Measurements from ENCODE around the gene GPAT3. TPM values are rescaled to one million over a fixed set of nuclear protein-coding genes. Genes with fewer than 3 reads are reported as not detected.
"Not testable (repeated sequence)": the region's sequence is repeated elsewhere in the genome, so short reads cannot be mapped to it uniquely, and the experiment has no call there.

Gene GPAT3
- total and polyA plus RNA-seq, 5 donors from 2014 or later, result 2.4 to 6.7 (median 2.7) TPM

GRCh38 chr4:83617371-83618035 lies 81.6 kb downstream of the GPAT3 start:
- no peak overlapping the region for H3K27ac Mint-ChIP-seq
- no peaks in the 10 kb centered on the region for H3K36me3 ChIP-seq (ENCODE audit: control insufficient read depth, insufficient read depth, low read length)
- H3K9me3 ChIP-seq (ENCODE audit: control insufficient read depth in 2 of 2, low read length in 2 of 2), result peaks cover 17 to 30% of the 10 kb centered on the region in 2 experiments
- DNase-seq (no peak), ATAC-seq (ENCODE audit: low read depth in 2 of 2) (no peak)
- H3K36me3 Mint-ChIP-seq, result no peaks in the 10 kb centered on the region
- no peak overlapping the region for H3K27ac ChIP-seq (ENCODE audit: insufficient read depth, low read length, poor library complexity, severe bottlenecking)
- H3K9me3 Mint-ChIP-seq, result peaks cover 0 to 41% (median 9%) of the 10 kb centered on the region in 7 donors
- no peak overlapping the region for H3K4me3 ChIP-seq (ENCODE audit: low read depth, low read length)
- H3K4me3 Mint-ChIP-seq, result no peak overlapping the region
- H3K27me3 Mint-ChIP-seq, result peaks cover 17% of the 10 kb centered on the region
- H3K27me3 ChIP-seq (ENCODE audit: control insufficient read depth, insufficient read depth, low read length), result peaks cover 7% of the 10 kb centered on the region
- H3K4me1 Mint-ChIP-seq, result no peaks in the 10 kb centered on the region
- H3K4me1 ChIP-seq (ENCODE audit: control insufficient read depth, insufficient read depth, low read length, poor library complexity, severe bottlenecking), result no peaks in the 10 kb centered on the region

GRCh38 chr4:83618431-83618830 lies 82.5 kb downstream of the GPAT3 start:
- Mint-ChIP-seq H3K27me3 (peaks cover 17% of the 10 kb centered on the region), H3K9me3 (peaks cover 0 to 36% (median 9%) of the 10 kb centered on the region in 7 donors), H3K27ac (no peak overlapping the region), H3K4me3 (no peak overlapping the region), H3K36me3 (no peaks in the 10 kb centered on the region), H3K4me1 (no peaks in the 10 kb centered on the region)
- DNase-seq (no peak), ATAC-seq (ENCODE audit: low read depth in 2 of 2) (no peak)
- Histone ChIP-seq H3K4me1 (ENCODE audit: control insufficient read depth, insufficient read depth, low read length, poor library complexity, severe bottlenecking) (no peaks in the 10 kb centered on the region), H3K4me3 (ENCODE audit: low read depth, low read length) (no peak overlapping the region), H3K27me3 (ENCODE audit: control insufficient read depth, insufficient read depth, low read length) (peaks cover 7% of the 10 kb centered on the region), H3K27ac (ENCODE audit: insufficient read depth, low read length, poor library complexity, severe bottlenecking) (no peak overlapping the region), H3K9me3 (ENCODE audit: control insufficient read depth in 2 of 2, low read length in 2 of 2) (peaks cover 12 to 30% of the 10 kb centered on the region in 2 experiments), H3K36me3 (ENCODE audit: control insufficient read depth, insufficient read depth, low read length) (no peaks in the 10 kb centered on the region)

GRCh38 chr4:83618991-83619645 lies 83.2 kb downstream of the GPAT3 start:
- Mint-ChIP-seq H3K9me3 (peaks cover 0 to 30% (median 9%) of the 10 kb centered on the region in 7 donors), H3K4me3 (no peak overlapping the region)

GRCh38 chr4:83622127-83622526 lies 86.2 kb downstream of the GPAT3 start:
- not testable (repeated sequence) for H3K4me3 ChIP-seq (ENCODE audit: low read depth, low read length); H3K4me1 Mint-ChIP-seq; H3K27ac ChIP-seq (ENCODE audit: insufficient read depth, low read length, poor library complexity, severe bottlenecking); H3K4me1 ChIP-seq (ENCODE audit: control insufficient read depth, insufficient read depth, low read length, poor library complexity, severe bottlenecking); H3K36me3 ChIP-seq (ENCODE audit: control insufficient read depth, insufficient read depth, low read length); DNase-seq; ATAC-seq (ENCODE audit: low read depth in 2 of 2); H3K4me3 Mint-ChIP-seq; H3K27ac Mint-ChIP-seq; H3K36me3 Mint-ChIP-seq; H3K27me3 ChIP-seq (ENCODE audit: control insufficient read depth, insufficient read depth, low read length)
- H3K9me3 ChIP-seq (ENCODE audit: control insufficient read depth in 2 of 2, low read length in 2 of 2), result peaks cover 6 to 16% of the 10 kb centered on the region in 2 experiments
- H3K27me3 Mint-ChIP-seq, result peaks cover 34% of the 10 kb centered on the region
- peaks cover 0 to 23% (median 8%) of the 10 kb centered on the region in 7 donors for H3K9me3 Mint-ChIP-seq

More at GRCh38 chr4:83618991-83619645, 83.2 kb downstream of the GPAT3 start:
- Mint-ChIP-seq H3K4me1 (no peaks in the 10 kb centered on the region), H3K36me3 (no peaks in the 10 kb centered on the region), H3K27ac (no peak overlapping the region), H3K27me3 (peaks cover 17% of the 10 kb centered on the region)
- Histone ChIP-seq H3K27me3 (ENCODE audit: control insufficient read depth, insufficient read depth, low read length) (peaks cover 7% of the 10 kb centered on the region), H3K36me3 (ENCODE audit: control insufficient read depth, insufficient read depth, low read length) (no peaks in the 10 kb centered on the region), H3K4me3 (ENCODE audit: low read depth, low read length) (no peak overlapping the region), H3K9me3 (ENCODE audit: control insufficient read depth in 2 of 2, low read length in 2 of 2) (peaks cover 11 to 24% of the 10 kb centered on the region in 2 experiments), H3K27ac (ENCODE audit: insufficient read depth, low read length, poor library complexity, severe bottlenecking) (no peak overlapping the region), H3K4me1 (ENCODE audit: control insufficient read depth, insufficient read depth, low read length, poor library complexity, severe bottlenecking) (no peaks in the 10 kb centered on the region)
- ATAC-seq (ENCODE audit: low read depth in 2 of 2) (no peak), DNase-seq (no peak)

GRCh38 chr4:83625821-83626220 lies 89.9 kb downstream of the GPAT3 start:
- no peak for DNase-seq
- Histone ChIP-seq H3K27me3 (ENCODE audit: control insufficient read depth, insufficient read depth, low read length) (peaks cover 7% of the 10 kb centered on the region), H3K36me3 (ENCODE audit: control insufficient read depth, insufficient read depth, low read length) (no peaks in the 10 kb centered on the region), H3K4me1 (ENCODE audit: control insufficient read depth, insufficient read depth, low read length, poor library complexity, severe bottlenecking) (no peaks in the 10 kb centered on the region), H3K9me3 (ENCODE audit: control insufficient read depth in 2 of 2, low read length in 2 of 2) (peaks cover 6 to 16% of the 10 kb centered on the region in 2 experiments), H3K4me3 (ENCODE audit: low read depth, low read length) (no peak overlapping the region), H3K27ac (ENCODE audit: insufficient read depth, low read length, poor library complexity, severe bottlenecking) (no peak overlapping the region)
- peaks cover 3% of the 10 kb centered on the region for H3K36me3 Mint-ChIP-seq
- peaks cover 0 to 21% (median 3%) of the 10 kb centered on the region in 7 donors for H3K9me3 Mint-ChIP-seq
- ATAC-seq (ENCODE audit: low read depth in 2 of 2), result no peak
- no peaks in the 10 kb centered on the region for H3K4me1 Mint-ChIP-seq
- no peak overlapping the region for H3K4me3 Mint-ChIP-seq
- no peak overlapping the region for H3K27ac Mint-ChIP-seq
- H3K27me3 Mint-ChIP-seq, result peaks cover 19% of the 10 kb centered on the region

- Mint-ChIP-seq H3K27ac (no peak overlapping the region), H3K4me3 (no peak overlapping the region), H3K9me3 (peaks cover 0 to 18% (median 3%) of the 10 kb centered on the region in 7 donors), H3K36me3 (peaks cover 3% of the 10 kb centered on the region), H3K4me1 (no peaks in the 10 kb centered on the region), H3K27me3 (peaks cover 19% of the 10 kb centered on the region)
- no peaks in the 10 kb centered on the region for H3K4me1 ChIP-seq (ENCODE audit: control insufficient read depth, insufficient read depth, low read length, poor library complexity, severe bottlenecking)
- peaks cover 7% of the 10 kb centered on the region for H3K27me3 ChIP-seq (ENCODE audit: control insufficient read depth, insufficient read depth, low read length)
- no peak overlapping the region for H3K4me3 ChIP-seq (ENCODE audit: low read depth, low read length)
- no peak overlapping the region for H3K27ac ChIP-seq (ENCODE audit: insufficient read depth, low read length, poor library complexity, severe bottlenecking)
- H3K36me3 ChIP-seq (ENCODE audit: control insufficient read depth, insufficient read depth, low read length), result no peaks in the 10 kb centered on the region
- peaks cover 6 to 16% of the 10 kb centered on the region in 2 experiments for H3K9me3 ChIP-seq (ENCODE audit: control insufficient read depth in 2 of 2, low read length in 2 of 2)
- ATAC-seq (ENCODE audit: low read depth in 2 of 2) (no peak), DNase-seq (no peak)
These were observed 90.4 kb downstream of the GPAT3 start for GRCh38 chr4:83626245-83626836.

- H3K4me3 ChIP-seq (ENCODE audit: low read depth, low read length), result no peak overlapping the region
- DNase-seq (no peak), ATAC-seq (ENCODE audit: low read depth in 2 of 2) (no peak)
- peaks cover 10% of the 10 kb centered on the region for H3K27me3 ChIP-seq (ENCODE audit: control insufficient read depth, insufficient read depth, low read length)
- no peak overlapping the region for H3K27ac ChIP-seq (ENCODE audit: insufficient read depth, low read length, poor library complexity, severe bottlenecking)
- no peaks in the 10 kb centered on the region for H3K9me3 Mint-ChIP-seq
- peaks cover 20% of the 10 kb centered on the region for H3K27me3 Mint-ChIP-seq
- H3K27ac Mint-ChIP-seq, result no peak overlapping the region
- no peaks in the 10 kb centered on the region for H3K4me1 Mint-ChIP-seq
- H3K4me3 Mint-ChIP-seq, result no peak overlapping the region
- no peaks in the 10 kb centered on the region for H3K36me3 Mint-ChIP-seq
- H3K36me3 ChIP-seq (ENCODE audit: control insufficient read depth, insufficient read depth, low read length), result no peaks in the 10 kb centered on the region
- no peaks in the 10 kb centered on the region for H3K9me3 ChIP-seq (ENCODE audit: control insufficient read depth in 2 of 2, low read length in 2 of 2)
- H3K4me1 ChIP-seq (ENCODE audit: control insufficient read depth, insufficient read depth, low read length, poor library complexity, severe bottlenecking), result no peaks in the 10 kb centered on the region
These were observed 94.2 kb downstream of the GPAT3 start for GRCh38 chr4:83629945-83630721.

All from CD4-positive, CD25-positive, alpha-beta regulatory T cell (primary cell).